GM21367 (cell line): ENCODE results near the gene NUDT19.
"Not testable (repeated sequence)": the region's sequence is repeated elsewhere in the genome, so short reads cannot be mapped to it uniquely, and the experiment has no call there.

Experiments used
- ATAC-seq: cut with Tn5 transposase; IDR thresholded peaks from one replicate; pipeline ENCODE4 v1.9.1; 2021; ENCODE audit not compliant: unreplicated experiment

The NUDT19 gene

GRCh38 chr19:32708457-32708856 lies 16.8 kb downstream of the NUDT19 start:
- ATAC-seq: no peak

GRCh38 chr19:32709032-32709431 lies 17.4 kb downstream of the NUDT19 start:
- ATAC-seq: no peak

GRCh38 chr19:32711747-32712146 lies 20.1 kb downstream of the NUDT19 start:
- ATAC-seq: no peak

- ATAC-seq: not testable (repeated sequence)
Observed at GRCh38 chr19:32716203-32716602, 24.6 kb downstream of the NUDT19 start.

- ATAC-seq: no peak
Observed at GRCh38 chr19:32717496-32717895, 25.9 kb downstream of the NUDT19 start.

GRCh38 chr19:32718286-32718685 lies 26.7 kb downstream of the NUDT19 start:
- no peak for ATAC-seq

GRCh38 chr19:32719611-32720059 lies 28.0 kb downstream of the NUDT19 start, which contains the start of gene TDRD12:
TDRD12 (plus strand) TSS chr19:32719767; CDS start chr19:32720073, 306 bp downstream.
- ATAC-seq: no peak

GRCh38 chr19:32720216-32720935 lies 28.8 kb downstream of the NUDT19 start:
- ATAC-seq: no peak

GRCh38 chr19:32720936-32721250 lies 29.3 kb downstream of the NUDT19 start:
- ATAC-seq: no peak

GRCh38 chr19:32735936-32736335 lies 44.3 kb downstream of the NUDT19 start:
- no peak for ATAC-seq

- no peak for ATAC-seq
Observed at GRCh38 chr19:32743021-32743420, 51.4 kb downstream of the NUDT19 start.

GRCh38 chr19:32743447-32743846 lies 51.8 kb downstream of the NUDT19 start:
- no peak for ATAC-seq

GRCh38 chr19:32744555-32745325 lies 53.1 kb downstream of the NUDT19 start:
- no peak for ATAC-seq

GRCh38 chr19:32745594-32746251 lies 54.1 kb downstream of the NUDT19 start:
- not testable (repeated sequence) for ATAC-seq

- not testable (repeated sequence) for ATAC-seq
Observed at GRCh38 chr19:32746631-32747196, 55.1 kb downstream of the NUDT19 start.

GRCh38 chr19:32748497-32748896 lies 56.9 kb downstream of the NUDT19 start:
- no peak for ATAC-seq

GRCh38 chr19:32748948-32749347 lies 57.3 kb downstream of the NUDT19 start:
- no peak for ATAC-seq

- ATAC-seq: no peak
Observed at GRCh38 chr19:32749361-32749760, 57.7 kb downstream of the NUDT19 start.

GRCh38 chr19:32750441-32751055 lies 58.9 kb downstream of the NUDT19 start:
- no peak for ATAC-seq

- ATAC-seq: no peak
Observed at GRCh38 chr19:32751066-32751465, 59.4 kb downstream of the NUDT19 start.

- ATAC-seq: no peak
Observed at GRCh38 chr19:32757189-32757588, 65.6 kb downstream of the NUDT19 start.
